Endothelial cell of umbilical vein (primary cell): ENCODE measurements around the gene PRPF38B. TPM values are rescaled to one million over a fixed set of nuclear protein-coding genes. Genes with fewer than 3 reads are reported as not detected.

Experiments used
- BruUV-seq: library from RNA; stranded (reverse); fragments of 400-500 nt; replicated peaks from 2 replicates; lab custom pipeline; 2021; lab: Mats Ljungman, UMichigan
- CTCF ChIA-PET: fragments of 300-600, 350-600 bp; sonication (Branson Sonifier 250); formaldehyde crosslinking; loops from one replicate; lab custom pipeline; 2021; ENCODE audit warnings: antibody characterized with exemption, inconsistent platforms; lab: Charles Lee
- POLR2A ChIA-PET: fragments of 300-600, 350-600 bp; sonication (Branson Sonifier 250); formaldehyde crosslinking; loops from one replicate; lab custom pipeline; 2021; ENCODE audit warnings: antibody characterized with exemption, inconsistent platforms; lab: Charles Lee
- DNase-seq: peaks from one replicate; pipeline ENCODE4 v3.0.0-alpha.2; 2011; ENCODE audit warnings: low read depth, low spot score
- FAIRE-seq: peaks from 2 replicates; lab custom pipeline; 2011; peaks lifted over from hg19 to GRCh38; lab: Jason Lieb, UNC
- H2AFZ ChIP-seq: 2 replicates; pipeline ENCODE4 v1.6.0; 2012; ENCODE audit warnings: low read depth, low read length, control low read depth, inconsistent platforms
- H3K27ac ChIP-seq: 2 replicates; pipeline ENCODE4 v1.5.1; 2011; ENCODE audit warnings: low read depth, mild to moderate bottlenecking, control low read depth, low read length, moderate library complexity; ENCODE audit not compliant: insufficient read depth
- H3K27me3 ChIP-seq, 2 experiments: 2 replicates each; pipeline versions ENCODE4 v1.6.0 to v1.6.1; 2011; ENCODE audit warnings: low read length in 2 of 2, mixed read lengths in 1 of 2; ENCODE audit not compliant: control insufficient read depth in 2 of 2, insufficient read depth in 2 of 2
- H3K36me3 ChIP-seq, 2 experiments: 2 replicates in 1 of 2; 3 replicates in 1 of 2; pipeline ENCODE4 v1.5.1; 2011; ENCODE audit warnings: low read length in 2 of 2, mild to moderate bottlenecking in 1 of 2, moderate library complexity in 1 of 2; ENCODE audit not compliant: control insufficient read depth in 2 of 2, insufficient read depth in 2 of 2; ENCODE audit errors: extremely low read depth in 1 of 2
- H3K4me1 ChIP-seq: 3 replicates; pipeline ENCODE4 v1.5.1; 2011; ENCODE audit warnings: mild to moderate bottlenecking, low read length; ENCODE audit not compliant: control insufficient read depth, insufficient read depth; ENCODE audit errors: extremely low read depth
- H3K4me2 ChIP-seq: 2 replicates; pipeline ENCODE4 v1.6.1; 2011; ENCODE audit warnings: low read length, control low read depth, mixed read lengths; ENCODE audit not compliant: insufficient read depth
- H3K4me3 ChIP-seq, 3 experiments: fragments of 200-600 bp in 1 of 3; sonication (generic), shearing (Covaris generic) in 1 of 3; replicated peaks in 1 of 3; 2 replicates each; pipeline ENCODE4 v1.5.1; 2011 to 2016; ENCODE audit warnings: control low read depth in 3 of 3, low read length in 3 of 3, mild to moderate bottlenecking in 2 of 3, inconsistent platforms in 1 of 3, low read depth in 1 of 3, moderate library complexity in 1 of 3; ENCODE audit not compliant: insufficient read depth in 1 of 3
- H3K79me2 ChIP-seq: 2 replicates; pipeline ENCODE4 v1.6.0; 2012; ENCODE audit warnings: low read length, inconsistent platforms; ENCODE audit not compliant: control insufficient read depth, insufficient read depth
- H3K9ac ChIP-seq: replicated peaks from 2 replicates; pipeline ENCODE3; 2011; ENCODE audit warnings: low read length, control low read depth; ENCODE audit not compliant: insufficient read depth; ENCODE audit errors: extremely low read depth
- H3K9me1 ChIP-seq: replicated peaks from 3 replicates; pipeline ENCODE4 v1.6.0; 2011; ENCODE audit warnings: mild to moderate bottlenecking, low read length; ENCODE audit not compliant: control insufficient read depth, insufficient read depth; ENCODE audit errors: extremely low read depth
- H3K9me3 ChIP-seq: replicated peaks from 2 replicates; pipeline ENCODE4 v1.5.1; 2012; ENCODE audit warnings: low read length, inconsistent platforms; ENCODE audit not compliant: control insufficient read depth, insufficient read depth
- H4K20me1 ChIP-seq: replicated peaks from 2 replicates; pipeline ENCODE3; 2011; ENCODE audit warnings: mild to moderate bottlenecking, low read length; ENCODE audit not compliant: control insufficient read depth, insufficient read depth; ENCODE audit errors: extremely low read depth
- GATA2 ChIP-seq: IDR thresholded peaks from 2 replicates; pipeline ENCODE4 v1.7.0; 2011; ENCODE audit warnings: low read depth, mild to moderate bottlenecking, moderate library complexity, mixed read lengths, low read length; ENCODE audit not compliant: insufficient read length, insufficient read depth
- JUN ChIP-seq: IDR thresholded peaks from 2 replicates; pipeline ENCODE4 v1.6.1; 2011; ENCODE audit warnings: borderline replicate concordance, low read depth; ENCODE audit not compliant: insufficient read length, insufficient read depth
- MAX ChIP-seq: IDR thresholded peaks from 2 replicates; pipeline ENCODE4 v1.6.1; 2011; ENCODE audit not compliant: insufficient read depth, insufficient read length
- dilution Hi-C: fragments of 300-500 bp; cut with MboI; formaldehyde crosslinking; loops from one replicate; pipeline ENCODE4 v1.15.0; 2019; ENCODE audit warnings: low sequenced_read_pairs; ENCODE audit not compliant: extremely low pct_ligation_motif_present
- intact Hi-C: fragments of 100-400 bp; cut with micrococcal nuclease; formaldehyde crosslinking; loops from one replicate; pipeline ENCODE4 v1.10.0; 2022
- polyA plus RNA-seq, 4 experiments: library from polyadenylated mRNA; depleted of rRNA in 3 of 4; stranded (reverse) in 3 of 4; unstranded in 1 of 4; fragments of >200 nt; gene quantifications; 2 replicates each; pipeline versions ENCODE4 v1.2.1 to v1.2.3, GENCODE V29; 2011 to 2012; ENCODE audit warnings: missing spikeins in 1 of 4
- total RNA-seq: library from RNA; stranded (reverse); gene quantifications from 2 replicates; pipeline ENCODE4 v1.2.3, GENCODE V29; 2021

Gene PRPF38B
- total and polyA plus RNA-seq, 2 donors (not counting 3 experiments of a cell fraction or from before 2014, with no cell fraction given), result 19.3 to 46.6 TPM

GRCh38 chr1:108691128-108691941 lies 775 bp upstream of the PRPF38B start:
- FAIRE-seq (no peak), DNase-seq (no peak)
- H3K9me3 ChIP-seq, result no peaks in the 10 kb centered on the region
- ChIA-PET POLR2A (interaction anchor here (0.6 to 1.5 kb wide), 8 partner anchors 9 to 408 kb away, joined by 3 to 11 read pairs (median 4); partner anchors contain the start of genes HENMT1 and STXBP3), CTCF (interaction anchor here (0.7 to 1.8 kb wide), 12 partner anchors 13 to 207 kb away, joined by 3 to 13 read pairs (median 5); partner anchors contain the start of genes EEIG2, HENMT1 and STXBP3)
- H2AFZ ChIP-seq, result peak overlapping the region; percentile 96
- peaks cover 23% of the 10 kb centered on the region for H3K4me1 ChIP-seq
- H4K20me1 ChIP-seq, result peaks cover 4% of the 10 kb centered on the region
- H3K9me1 ChIP-seq, result no peaks in the 10 kb centered on the region
- peak overlapping the region; percentile 94 for H3K27ac ChIP-seq
- H3K36me3 ChIP-seq, result peaks cover 1 to 9% of the 10 kb centered on the region in 2 experiments
- peaks cover 45% of the 10 kb centered on the region for H3K79me2 ChIP-seq
- TSS peak; percentile 77 for BruUV-seq
- no peaks in the 10 kb centered on the region for H3K27me3 ChIP-seq
- dilution Hi-C loops (no loop called here), intact Hi-C loops (loop anchor here (5.0 kb wide), 2 partner anchors 179 to 186 kb away; partner anchors contain the start of gene GPSM2)
- H3K4me2 ChIP-seq, result peak overlapping the region; percentile 91
- H3K9ac ChIP-seq, result peak overlapping the region; percentile 94
- H3K4me3 ChIP-seq, result peak overlapping the region; percentile 83 to 94 (median 89)
- peak; percentile 78 for TF ChIP-seq GATA2
- no peak for TF ChIP-seq MAX
- no peak for TF ChIP-seq JUN
